Fibroblast of skin of back (primary cell): ENCODE data around the gene GLI1.

Experiments used
- DNase-seq: peaks from one replicate; pipeline ENCODE4 v3.0.0-alpha.2; 2013

The GLI1 gene

GRCh38 chr12:57461917-57462250 is 2.3 kb downstream of the GLI1 start:
- DNase-seq = peak; percentile 48

- DNase-seq = peak; percentile 91
Measured at GRCh38 chr12:57462251-57462911, 2.8 kb downstream of the GLI1 start.

GRCh38 chr12:57462912-57463253 is 3.3 kb downstream of the GLI1 start:
- DNase-seq = no peak

GRCh38 chr12:57464569-57464968 is 5.0 kb downstream of the GLI1 start:
- DNase-seq = no peak

DNA sequence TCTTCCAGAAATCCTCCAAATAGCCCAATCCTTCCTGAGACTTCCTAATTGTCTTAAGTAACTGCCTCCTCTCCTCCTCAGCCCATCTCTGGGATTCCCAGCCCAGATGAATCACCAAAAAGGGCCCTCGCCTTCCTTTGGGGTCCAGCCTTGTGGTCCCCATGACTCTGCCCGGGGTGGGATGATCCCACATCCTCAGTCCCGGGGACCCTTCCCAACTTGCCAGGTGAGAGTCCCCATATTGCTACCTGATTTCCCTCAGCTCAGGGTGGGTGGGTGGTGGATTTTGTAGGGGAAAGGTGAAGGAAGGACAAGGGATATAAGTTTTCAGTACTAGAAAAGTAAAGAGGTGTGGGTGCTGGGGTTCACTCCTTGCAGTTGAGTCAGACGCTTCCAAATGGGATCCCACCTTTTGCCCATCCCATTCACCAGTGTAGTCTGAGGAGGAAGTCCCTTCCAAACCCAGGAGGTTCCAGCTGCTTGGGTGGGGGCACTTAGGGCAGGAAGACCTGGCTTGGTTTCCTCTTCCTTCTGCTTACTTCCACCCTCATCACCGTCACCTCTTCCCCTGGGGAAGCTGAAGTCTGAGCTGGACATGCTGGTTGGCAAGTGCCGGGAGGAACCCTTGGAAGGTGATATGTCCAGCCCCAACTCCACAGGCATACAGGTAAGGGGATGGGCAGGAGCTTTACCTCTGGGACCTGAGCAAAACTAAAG is 5.6 kb downstream of the GLI1 start:
- DNase-seq = no peak

GRCh38 chr12:57465747-57466505 is 6.3 kb downstream of the GLI1 start:
- DNase-seq = no peak

DNA sequence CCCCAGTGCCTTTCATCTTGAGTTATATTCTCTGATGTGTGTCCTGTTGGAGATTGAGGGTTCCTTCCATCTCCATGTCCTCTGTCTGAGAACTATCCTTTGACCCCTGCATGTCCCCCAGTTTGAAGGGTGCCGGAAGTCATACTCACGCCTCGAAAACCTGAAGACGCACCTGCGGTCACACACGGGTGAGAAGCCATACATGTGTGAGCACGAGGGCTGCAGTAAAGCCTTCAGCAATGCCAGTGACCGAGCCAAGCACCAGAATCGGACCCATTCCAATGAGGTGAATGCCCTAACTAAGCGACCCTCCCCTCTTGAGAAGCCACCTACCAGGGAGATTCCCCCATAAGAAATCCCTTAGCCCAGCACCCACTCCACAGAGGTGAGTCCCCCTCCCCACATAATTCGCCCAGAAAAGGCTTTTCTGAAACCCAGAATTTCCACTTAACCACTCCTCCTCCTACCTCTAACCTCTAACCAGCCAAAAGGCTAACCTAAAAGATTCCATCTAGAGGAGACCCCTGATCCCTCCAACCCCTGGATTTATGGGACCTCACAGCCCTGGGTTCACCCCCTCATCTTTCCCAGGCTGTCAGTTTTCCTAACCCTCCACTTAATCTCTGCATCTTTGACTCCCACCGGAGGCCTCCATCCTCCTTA is 7.8 kb downstream of the GLI1 start:
- DNase-seq = no peak

DNA sequence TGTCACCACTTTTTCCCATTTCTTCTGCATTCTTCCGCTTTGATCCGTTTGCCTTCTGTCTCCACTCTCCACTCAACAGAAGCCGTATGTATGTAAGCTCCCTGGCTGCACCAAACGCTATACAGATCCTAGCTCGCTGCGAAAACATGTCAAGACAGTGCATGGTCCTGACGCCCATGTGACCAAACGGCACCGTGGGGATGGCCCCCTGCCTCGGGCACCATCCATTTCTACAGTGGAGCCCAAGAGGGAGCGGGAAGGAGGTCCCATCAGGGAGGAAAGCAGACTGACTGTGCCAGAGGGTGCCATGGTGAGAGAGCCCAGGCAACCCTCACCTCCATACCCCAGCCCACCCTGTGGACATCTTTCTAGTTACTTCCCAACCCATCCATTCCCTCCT is 8.3 kb downstream of the GLI1 start:
- DNase-seq = no peak

- DNase-seq = no peak
Measured at GRCh38 chr12:57469296-57470164, 9.9 kb downstream of the GLI1 start.

DNA sequence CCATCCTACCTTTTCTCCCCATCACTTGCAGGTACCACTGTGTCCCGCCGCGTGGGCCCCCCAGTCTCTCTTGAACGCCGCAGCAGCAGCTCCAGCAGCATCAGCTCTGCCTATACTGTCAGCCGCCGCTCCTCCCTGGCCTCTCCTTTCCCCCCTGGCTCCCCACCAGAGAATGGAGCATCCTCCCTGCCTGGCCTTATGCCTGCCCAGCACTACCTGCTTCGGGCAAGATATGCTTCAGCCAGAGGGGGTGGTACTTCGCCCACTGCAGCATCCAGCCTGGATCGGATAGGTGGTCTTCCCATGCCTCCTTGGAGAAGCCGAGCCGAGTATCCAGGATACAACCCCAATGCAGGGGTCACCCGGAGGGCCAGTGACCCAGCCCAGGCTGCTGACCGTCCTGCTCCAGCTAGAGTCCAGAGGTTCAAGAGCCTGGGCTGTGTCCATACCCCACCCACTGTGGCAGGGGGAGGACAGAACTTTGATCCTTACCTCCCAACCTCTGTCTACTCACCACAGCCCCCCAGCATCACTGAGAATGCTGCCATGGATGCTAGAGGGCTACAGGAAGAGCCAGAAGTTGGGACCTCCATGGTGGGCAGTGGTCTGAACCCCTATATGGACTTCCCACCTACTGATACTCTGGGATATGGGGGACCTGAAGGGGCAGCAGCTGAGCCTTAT is 10.8 kb downstream of the GLI1 start:
- DNase-seq = no peak

DNA sequence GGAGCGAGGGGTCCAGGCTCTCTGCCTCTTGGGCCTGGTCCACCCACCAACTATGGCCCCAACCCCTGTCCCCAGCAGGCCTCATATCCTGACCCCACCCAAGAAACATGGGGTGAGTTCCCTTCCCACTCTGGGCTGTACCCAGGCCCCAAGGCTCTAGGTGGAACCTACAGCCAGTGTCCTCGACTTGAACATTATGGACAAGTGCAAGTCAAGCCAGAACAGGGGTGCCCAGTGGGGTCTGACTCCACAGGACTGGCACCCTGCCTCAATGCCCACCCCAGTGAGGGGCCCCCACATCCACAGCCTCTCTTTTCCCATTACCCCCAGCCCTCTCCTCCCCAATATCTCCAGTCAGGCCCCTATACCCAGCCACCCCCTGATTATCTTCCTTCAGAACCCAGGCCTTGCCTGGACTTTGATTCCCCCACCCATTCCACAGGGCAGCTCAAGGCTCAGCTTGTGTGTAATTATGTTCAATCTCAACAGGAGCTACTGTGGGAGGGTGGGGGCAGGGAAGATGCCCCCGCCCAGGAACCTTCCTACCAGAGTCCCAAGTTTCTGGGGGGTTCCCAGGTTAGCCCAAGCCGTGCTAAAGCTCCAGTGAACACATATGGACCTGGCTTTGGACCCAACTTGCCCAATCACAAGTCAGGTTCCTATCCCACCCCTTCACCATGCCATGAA is 11.5 kb downstream of the GLI1 start:
- no peak for DNase-seq

DNA sequence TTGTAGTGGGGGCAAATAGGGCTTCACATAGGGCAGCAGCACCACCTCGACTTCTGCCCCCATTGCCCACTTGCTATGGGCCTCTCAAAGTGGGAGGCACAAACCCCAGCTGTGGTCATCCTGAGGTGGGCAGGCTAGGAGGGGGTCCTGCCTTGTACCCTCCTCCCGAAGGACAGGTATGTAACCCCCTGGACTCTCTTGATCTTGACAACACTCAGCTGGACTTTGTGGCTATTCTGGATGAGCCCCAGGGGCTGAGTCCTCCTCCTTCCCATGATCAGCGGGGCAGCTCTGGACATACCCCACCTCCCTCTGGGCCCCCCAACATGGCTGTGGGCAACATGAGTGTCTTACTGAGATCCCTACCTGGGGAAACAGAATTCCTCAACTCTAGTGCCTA is 12.1 kb downstream of the GLI1 start:
- DNase-seq = no peak

GRCh38 chr12:57472391-57472790 is 12.8 kb downstream of the GLI1 start:
- no peak for DNase-seq

DNA sequence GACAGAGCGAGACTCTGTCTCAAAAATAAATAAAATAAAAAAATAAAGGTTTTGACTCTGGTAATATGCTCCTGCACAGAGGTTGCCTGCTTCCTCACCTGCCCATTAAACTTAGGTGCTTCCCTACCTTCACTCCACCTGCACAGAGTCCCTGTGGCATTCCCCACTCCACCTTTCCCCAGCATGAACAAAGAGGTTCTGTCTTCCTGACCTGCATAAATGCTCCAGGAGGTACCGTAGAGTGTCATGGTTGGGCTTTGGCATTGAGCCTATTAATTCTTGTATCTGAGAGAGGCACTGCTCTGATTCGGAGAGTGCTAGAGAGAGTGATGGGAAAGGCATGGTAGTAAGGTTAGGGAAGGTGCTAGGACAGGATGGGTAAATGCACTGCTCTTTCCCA is 13.8 kb downstream of the GLI1 start:
- DNase-seq = no peak

DNA sequence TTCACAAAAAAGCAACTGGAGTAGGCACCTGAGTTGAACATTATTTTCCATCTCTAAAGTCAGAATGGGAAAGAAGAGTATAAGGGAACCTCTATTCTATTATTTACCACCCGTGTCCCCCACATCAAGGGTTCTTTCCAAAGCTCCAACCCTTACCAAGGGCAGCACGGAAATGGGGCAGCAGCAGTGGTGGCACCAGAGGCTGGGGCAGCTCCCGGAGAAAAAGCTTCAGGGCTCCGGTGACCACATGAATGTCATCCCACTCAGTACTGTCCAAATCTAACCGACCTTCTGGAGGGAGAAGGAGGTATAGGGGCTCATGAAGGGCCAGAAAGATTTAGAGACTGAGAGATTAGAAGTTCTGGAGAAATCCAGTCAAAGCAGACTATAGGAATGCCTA is 14.3 kb downstream of the GLI1 start:
- DNase-seq = no peak

DNA sequence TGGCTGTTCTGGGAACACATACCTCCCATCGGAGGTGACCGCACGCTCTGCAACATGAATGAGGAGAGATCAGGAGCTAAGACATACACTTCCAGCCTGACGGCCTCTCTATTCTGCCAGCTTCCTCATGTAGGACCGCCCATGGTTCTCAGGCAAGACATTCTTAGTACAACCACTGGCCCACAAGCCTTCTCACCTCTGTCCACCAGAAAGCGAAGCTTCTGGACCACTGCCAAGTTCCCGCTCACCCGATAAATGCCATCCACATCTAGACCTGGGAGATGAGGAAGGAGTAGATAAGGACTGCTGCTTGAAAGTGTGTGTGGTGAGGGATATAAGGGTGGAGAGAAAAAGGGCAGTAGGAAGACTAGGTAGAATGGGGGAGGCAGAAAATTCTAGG is 14.8 kb downstream of the GLI1 start:
- DNase-seq = no peak

GRCh38 chr12:57474862-57475261 is 15.3 kb downstream of the GLI1 start:
- DNase-seq = no peak

- no peak for DNase-seq
Measured at GRCh38 chr12:57475271-57476161, 15.9 kb downstream of the GLI1 start.

DNA sequence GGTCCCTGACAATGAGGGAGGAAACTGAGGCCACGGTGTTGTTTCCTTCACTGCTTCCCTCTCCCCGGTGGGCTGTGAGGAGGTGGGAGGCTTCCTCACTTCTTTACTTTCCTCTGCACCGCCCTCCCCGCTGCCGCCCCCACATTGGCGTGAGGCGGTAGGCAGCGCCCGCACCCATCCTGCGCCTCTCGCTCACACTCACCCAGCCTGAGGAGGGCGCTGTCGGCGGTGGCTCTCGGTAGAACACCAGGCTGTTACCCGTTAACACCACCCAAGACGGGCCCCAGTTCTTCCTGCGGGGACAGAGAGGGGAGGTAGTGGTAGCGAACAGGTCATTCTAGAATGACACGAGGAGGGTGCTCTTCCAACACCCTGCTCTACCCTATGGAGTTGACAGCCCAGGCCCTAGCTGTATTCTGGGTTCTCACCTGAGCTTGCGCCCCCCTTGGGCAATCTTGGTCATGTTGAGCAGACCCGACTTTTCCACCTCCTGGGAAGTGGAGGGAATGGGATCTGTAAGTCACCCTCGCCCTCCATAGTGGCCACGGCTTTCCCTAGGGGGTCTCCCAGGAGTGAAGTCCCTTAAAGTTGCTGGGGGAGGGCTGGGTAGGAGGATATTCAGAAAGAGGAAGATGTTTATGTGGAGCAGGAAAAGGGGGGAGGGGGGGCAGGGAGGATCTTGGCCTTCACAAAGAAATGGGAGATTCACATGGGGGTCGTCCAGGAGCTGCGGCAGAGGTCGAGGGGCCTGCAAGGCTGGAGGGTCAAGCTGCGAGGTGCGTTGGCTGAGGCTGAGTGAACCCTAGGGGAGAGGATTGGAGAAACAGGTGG is 16.8 kb downstream of the GLI1 start:
- no peak for DNase-seq
